PFSK-1 (cell line): ENCODE data around the gene NUDT16L1.
A peak's percentile ranks its signal among the peaks of the same experiment; 100 is the strongest.

ENCODE experiments used
- FOXP2 ChIP-seq: optimal IDR thresholded peaks from 2 replicates; pipeline ENCODE3; 2011; ENCODE audit warnings: borderline replicate concordance, control low read depth, inconsistent platforms; ENCODE audit not compliant: insufficient read depth; ENCODE audit errors: extremely low read length, extremely low read depth
- POLR2AphosphoS5 ChIP-seq: IDR thresholded peaks from 2 replicates; pipeline ENCODE4 v1.6.1; 2012; ENCODE audit warnings: low read depth, mild to moderate bottlenecking, control low read depth, low read length, moderate library complexity
- REST ChIP-seq, 2 experiments: IDR thresholded peaks; 2 replicates each; pipeline versions ENCODE4 v1.6.1 to v1.8.0; 2011 to 2012; ENCODE audit warnings: low read depth in 2 of 2, low read length in 2 of 2, control low read depth in 1 of 2, inconsistent platforms in 1 of 2, mild to moderate bottlenecking in 1 of 2, moderate library complexity in 1 of 2; ENCODE audit not compliant: insufficient read depth in 1 of 2
- SIN3A ChIP-seq: IDR thresholded peaks from 2 replicates; pipeline ENCODE4 v1.6.1; 2012; ENCODE audit warnings: mild to moderate bottlenecking, low read length, moderate library complexity, borderline replicate concordance; ENCODE audit not compliant: insufficient read depth
- TAF1 ChIP-seq: IDR thresholded peaks from 2 replicates; pipeline ENCODE4 v1.6.1; 2012; ENCODE audit warnings: low read length, control low read depth, borderline replicate concordance; ENCODE audit not compliant: insufficient read depth

- TF ChIP-seq SIN3A (no peak), POLR2AphosphoS5 (peak; percentile 43; the same call in 1 of the 2 replicates), REST (IDR thresholded peaks at IDR 0.05; ENCODE audit: insufficient read depth in 1 of 2, low read depth in 2 of 2, low read length in 2 of 2) (peak; percentile 64 to 79), TAF1 (0 out of 2 replicates have a peak, but pooled peaks have one; percentile 11), FOXP2 (peak; percentile 70)
Observed at GRCh38 chr16:4734063-4734729, 40.8 kb downstream of the NUDT16L1 start, which contains the start of the genes ANKS3 and DNAAF8.
